Temporal lobe (tissue), 1 donor: ENCODE data around the gene UTP18. TPM values are rescaled to one million over a fixed set of nuclear protein-coding genes. Genes with fewer than 3 reads are reported as not detected.

Experiments used
- total RNA-seq: library from RNA; depleted of rRNA; stranded (reverse); fragments of >200 nt; gene quantifications from one replicate; pipeline ENCODE4 v1.2.3, GENCODE V29; 2014

Gene UTP18
- total RNA-seq, 1 donor from 2014 or later: 35.7 TPM

Other genes with a start within 250 kb of the UTP18 start
- gene SPAG9, start 139.7 kb upstream of the UTP18 start, total RNA-seq: 213 TPM
- 37.6 TPM for gene NME1, start 107.0 kb upstream of the UTP18 start, total RNA-seq
- gene NME2, start 94.1 kb upstream of the UTP18 start, total RNA-seq: 125 TPM
- 55.6 TPM for gene MBTD1, start 497 bp upstream of the UTP18 start, total RNA-seq